Stimulated activated CD8-positive, alpha-beta memory T cell treated with anti-CD3 and anti-CD28 coated beads, Interleukin-12 subunit alpha, Interleukin-12 subunit beta, amount 100 ng/mL, for 24 hours (primary cell): ENCODE data around the gene NME9.

Source experiments
- DNase-seq: peaks from one replicate; pipeline ENCODE4 v3.0.0-alpha.2; 2020; ENCODE audit errors: extremely low read depth

Gene NME9

GRCh38 chr3:138332472-138333073, 2.9 kb upstream of the NME9 start:
- DNase-seq: no peak

GRCh38 chr3:138331143-138331894, 1.7 kb upstream of the NME9 start:
- DNase-seq: no peak

DNA sequence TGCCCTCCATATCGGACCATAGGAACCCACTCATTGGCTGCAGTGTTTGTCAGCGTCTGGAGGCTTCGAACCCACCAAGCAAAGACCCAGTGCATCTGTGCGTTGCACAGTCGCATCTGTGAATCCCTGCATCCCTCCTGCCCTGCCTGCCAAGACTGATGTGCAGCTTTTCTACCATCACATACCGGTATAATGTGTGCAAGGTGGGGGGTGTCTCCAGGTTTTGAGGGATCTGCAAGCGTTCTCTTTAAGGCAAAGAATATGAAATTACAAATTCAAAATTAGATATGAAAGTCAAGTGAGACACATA, 288 bp upstream of the NME9 start:
- no peak for DNase-seq

DNA sequence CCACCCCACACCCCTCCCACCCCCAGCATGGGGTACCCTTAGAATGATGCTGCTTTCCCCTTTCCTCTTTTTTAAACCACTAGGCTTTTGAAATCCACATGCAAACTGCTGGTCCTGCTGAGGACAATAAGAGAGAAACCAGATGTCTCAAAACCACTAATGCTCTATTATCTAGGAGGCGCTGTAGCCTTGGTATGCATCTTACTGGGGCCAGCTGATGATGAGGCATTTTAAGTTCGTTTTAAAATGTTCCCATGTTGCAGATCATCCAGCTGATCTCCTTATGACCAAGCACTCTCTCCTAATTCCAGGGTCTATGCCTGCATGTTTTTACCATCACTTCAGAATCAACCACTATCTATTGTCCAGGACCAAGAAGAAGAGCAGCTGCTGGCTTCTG, 1.3 kb downstream of the NME9 start:
- no peak for DNase-seq

DNA sequence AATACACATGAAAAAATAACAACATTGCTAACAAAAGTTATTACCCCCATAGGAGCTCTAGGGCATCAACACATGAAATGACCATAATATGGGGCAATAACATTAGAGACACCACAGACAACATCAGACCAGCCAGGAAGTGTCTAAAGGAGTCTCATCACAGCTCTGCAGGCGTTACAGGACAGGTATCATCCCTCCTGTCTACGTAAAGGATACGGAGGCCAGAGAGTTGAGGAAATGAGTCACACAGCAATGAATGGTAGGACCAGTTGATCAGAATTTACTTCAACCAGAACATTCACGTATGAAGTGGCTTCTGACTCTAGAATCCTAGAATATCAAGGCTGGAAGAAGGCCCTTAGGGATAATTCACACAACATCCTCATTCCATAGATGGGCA, 1.8 kb downstream of the NME9 start:
- DNase-seq: no peak

DNA sequence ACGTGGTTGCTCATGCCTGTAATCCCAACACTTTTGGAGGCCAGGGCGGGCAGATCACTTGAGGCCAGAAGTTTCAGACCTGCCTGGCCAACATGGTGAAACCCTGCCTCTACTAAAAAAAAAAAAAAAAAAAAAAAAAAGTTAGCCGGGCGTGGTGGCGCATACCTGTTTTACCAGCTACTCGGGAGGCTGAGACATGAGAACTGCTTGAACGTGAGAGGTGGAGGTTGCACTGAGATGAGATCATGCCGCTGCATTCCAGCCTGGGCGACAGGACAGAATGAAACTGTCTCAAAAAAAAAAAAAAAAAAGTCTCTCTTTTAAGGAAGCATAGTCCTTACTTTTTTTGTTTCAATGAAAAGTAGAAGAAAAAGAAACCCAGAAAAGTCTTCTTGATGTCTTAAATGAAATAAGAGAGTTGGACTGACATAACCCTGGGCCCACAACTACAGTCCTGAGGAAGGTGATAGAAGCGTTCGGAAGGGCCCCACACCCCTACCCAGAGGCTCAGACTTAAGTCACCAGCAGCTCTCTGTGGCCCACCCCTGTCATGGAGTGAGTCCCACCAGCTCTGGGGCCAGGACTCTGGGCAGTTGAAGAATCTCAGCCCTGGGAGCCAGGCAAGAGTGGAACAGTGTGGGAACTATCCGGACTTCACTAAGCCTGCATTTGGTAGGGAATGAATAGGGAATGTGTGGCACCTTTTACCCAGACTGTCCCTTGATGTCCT, 2.6 kb downstream of the NME9 start:
- no peak for DNase-seq

GRCh38 chr3:138325990-138326389, 3.7 kb downstream of the NME9 start:
- DNase-seq: no peak

GRCh38 chr3:138323971-138324370, 5.7 kb downstream of the NME9 start:
- DNase-seq: no peak

- DNase-seq: no peak
Measured at GRCh38 chr3:138317687-138318086, 12.0 kb downstream of the NME9 start.

- DNase-seq: no peak
Measured at GRCh38 chr3:138314751-138315150, 14.9 kb downstream of the NME9 start.

GRCh38 chr3:138310494-138310893, 19.2 kb downstream of the NME9 start:
- no peak for DNase-seq

DNA sequence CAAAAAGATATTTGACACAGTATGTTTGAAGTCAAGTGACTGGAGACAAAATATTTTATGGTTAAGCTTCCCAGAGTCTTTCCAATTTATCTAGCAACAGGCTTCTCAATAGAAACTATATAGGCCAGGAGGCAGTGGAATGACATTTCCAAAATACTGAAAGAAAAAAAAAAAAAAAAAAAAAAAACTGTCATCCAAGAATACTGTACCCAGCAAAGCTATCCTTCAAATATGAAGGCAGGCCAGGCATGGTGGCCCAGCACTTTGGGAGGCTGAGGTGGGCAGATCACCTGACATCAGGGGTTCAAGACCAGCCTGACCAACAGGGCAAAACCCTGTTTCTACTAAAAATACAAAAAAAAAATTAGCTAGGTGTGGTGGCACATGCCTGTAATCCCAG, 20.9 kb downstream of the NME9 start:
- no peak for DNase-seq

GRCh38 chr3:138307899-138308298, 21.8 kb downstream of the NME9 start:
- DNase-seq: no peak

GRCh38 chr3:138303474-138303873, 26.2 kb downstream of the NME9 start:
- DNase-seq: no peak

GRCh38 chr3:138300647-138301046, 29.0 kb downstream of the NME9 start:
- DNase-seq: no peak

- DNase-seq: no peak
Measured at GRCh38 chr3:138297876-138298275, 31.8 kb downstream of the NME9 start.

DNA sequence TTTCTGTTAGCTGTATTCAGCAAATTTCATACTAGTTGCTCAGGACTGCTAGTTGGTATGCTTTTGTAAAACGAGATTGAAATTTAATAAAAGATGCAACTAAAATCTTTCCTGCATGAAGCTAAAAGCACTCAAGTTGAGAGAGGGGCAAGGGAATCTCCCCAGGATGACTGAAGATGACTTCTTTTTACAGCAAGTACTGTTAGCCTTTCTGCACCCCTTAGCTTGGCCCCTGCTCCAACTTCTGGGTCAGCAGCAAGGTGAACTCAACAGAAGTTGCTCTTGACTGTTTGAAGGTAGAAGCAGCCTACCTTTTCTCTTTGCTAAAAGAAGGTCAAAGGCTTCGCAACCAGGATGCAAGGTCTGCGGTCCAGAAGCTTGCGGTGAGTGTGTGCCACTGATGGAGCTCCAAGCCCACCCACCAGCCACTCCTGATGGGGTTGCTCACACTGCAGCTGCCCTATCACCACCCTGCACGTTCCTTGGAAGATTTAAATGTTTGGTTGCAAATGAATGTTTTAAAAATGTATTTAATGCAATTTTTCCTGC, 32.5 kb downstream of the NME9 start:
- DNase-seq: no peak

DNA sequence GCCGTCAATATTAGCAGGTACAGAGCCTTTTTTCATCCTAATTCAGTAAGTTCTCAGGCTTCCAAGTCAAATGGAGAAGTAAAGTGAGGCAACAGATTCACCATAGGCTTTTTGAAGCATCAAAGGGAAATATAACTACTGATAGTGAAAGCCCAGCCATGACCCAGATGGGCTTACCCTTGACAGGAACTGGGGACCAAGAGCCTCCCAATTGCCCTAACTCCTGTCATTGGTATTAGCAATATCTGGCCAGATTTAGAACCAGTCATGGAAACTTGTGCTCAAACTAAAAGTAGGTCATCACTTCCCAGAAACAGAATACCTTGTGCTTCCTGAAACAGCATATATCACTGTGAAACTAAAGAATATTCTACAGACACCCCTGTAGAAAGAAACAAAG, 33.0 kb downstream of the NME9 start:
- no peak for DNase-seq

GRCh38 chr3:138289701-138290100, 40.0 kb downstream of the NME9 start:
- DNase-seq: no peak

GRCh38 chr3:138289260-138289659, 40.4 kb downstream of the NME9 start:
- no peak for DNase-seq

GRCh38 chr3:138284957-138285477, 44.6 kb downstream of the NME9 start:
- no peak for DNase-seq

DNA sequence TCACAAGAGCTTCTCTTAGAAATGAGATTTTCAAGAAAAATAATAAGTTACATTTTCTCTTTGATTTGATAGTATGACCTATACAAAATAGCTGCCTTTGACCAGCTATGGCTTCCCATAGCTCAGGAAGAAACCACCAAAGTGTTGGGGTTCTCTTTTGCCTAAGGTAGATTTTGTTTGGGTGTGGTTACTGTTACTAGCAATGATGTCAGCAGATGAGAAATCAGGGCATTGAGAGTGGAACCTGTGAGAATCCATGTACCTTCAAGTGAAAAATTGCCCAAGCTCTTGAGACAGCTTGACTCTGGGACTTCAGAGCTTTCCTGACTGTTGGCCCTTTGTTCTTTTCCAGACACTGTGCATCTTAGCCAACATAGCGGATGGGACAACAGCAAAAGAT, 45.6 kb downstream of the NME9 start:
- DNase-seq: no peak

DNA sequence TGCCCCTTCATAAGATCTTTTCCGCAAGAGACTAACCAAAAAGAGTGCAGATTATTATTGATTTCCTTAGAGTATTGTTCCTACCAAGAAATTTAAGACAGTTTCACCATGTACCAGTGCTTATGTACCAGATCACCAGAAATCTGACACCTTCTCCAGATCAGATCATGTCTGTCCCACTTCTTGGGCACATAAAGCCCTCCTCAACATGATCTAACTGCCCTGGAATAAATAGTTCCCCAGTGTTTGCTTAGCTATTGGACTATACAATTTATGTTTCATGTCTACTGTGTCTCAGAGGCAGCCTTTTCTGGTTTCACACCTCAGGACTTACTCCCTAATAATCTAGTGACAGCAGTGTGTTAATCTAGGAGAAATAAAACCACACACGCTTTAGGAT, 46.8 kb downstream of the NME9 start:
- no peak for DNase-seq
